ENCODE data around the gene AKNAD1.

GRCh38 chr1:108816049-108816893 lies 40.6 kb downstream of the AKNAD1 start:
- TF ChIP-seq POLR2AphosphoS5 (IDR thresholded peaks at IDR 0.05) (peak in 1 of 3 donors; percentile 46), CTCF (IDR thresholded peaks at IDR 0.05) (no peak)

Measured in suprapubic skin (tissue), 3 donors.